Natural killer cell (primary cell): Measurements from ENCODE around the gene ANKRD11. TPM values are rescaled to one million over a fixed set of nuclear protein-coding genes. Genes with fewer than 3 reads are reported as not detected.
A peak's percentile ranks its signal among the peaks of the same experiment; 100 is the strongest.

ENCODE experiments used
- ATAC-seq, 3 donors: fragments of 150-1000 bp in 2 of 3; fragments of 200-7000 bp in 1 of 3; cut with Tn5 transposase; 1 replicate in 1 of 3; 2 replicates in 2 of 3; pipeline ENCODE4 v1.10.0; 2021; ENCODE audit warnings: mild to moderate bottlenecking in 2 of 3, moderate library complexity in 2 of 3
- DNase-seq, 2 donors: peaks; one replicate each; pipeline versions ENCODE4 v3.0.0 to v3.0.0-alpha.2; 2013 to 2021; ENCODE audit warnings: mixed read lengths in 1 of 2
- H3K27ac ChIP-seq: one replicate; pipeline ENCODE4 v1.5.1; 2013; ENCODE audit warnings: mild to moderate bottlenecking, low read length
- H3K27me3 ChIP-seq: one replicate; pipeline ENCODE4 v1.6.1; 2013; ENCODE audit warnings: low read length; ENCODE audit not compliant: control insufficient read depth, insufficient read depth
- H3K36me3 ChIP-seq: one replicate; pipeline ENCODE4 v1.6.1; 2013; ENCODE audit warnings: low read length; ENCODE audit not compliant: control insufficient read depth, insufficient read depth
- H3K4me1 ChIP-seq: one replicate; pipeline ENCODE4 v1.6.1; 2013; ENCODE audit warnings: low read length; ENCODE audit not compliant: control insufficient read depth, insufficient read depth
- H3K4me3 ChIP-seq: one replicate; pipeline ENCODE4 v1.5.1; 2013; ENCODE audit warnings: low read length
- H3K9me3 ChIP-seq: one replicate; pipeline ENCODE4 v1.6.1; 2013; ENCODE audit warnings: low read length; ENCODE audit not compliant: control insufficient read depth, insufficient read depth
- H3K27ac Mint-ChIP-seq, 2 donors: one replicate each; pipeline ENCODE4 v1.8.0; 2022; ENCODE audit warnings: mild to moderate bottlenecking in 2 of 2, mixed read lengths in 2 of 2, moderate library complexity in 1 of 2
- H3K27me3 Mint-ChIP-seq, 2 donors: one replicate each; pipeline ENCODE4 v1.8.0; 2022; ENCODE audit warnings: low read depth in 2 of 2, mixed read lengths in 2 of 2
- H3K36me3 Mint-ChIP-seq: one replicate; pipeline ENCODE4 v1.8.0; 2022; ENCODE audit warnings: mixed read lengths
- H3K4me1 Mint-ChIP-seq, 2 donors: one replicate each; pipeline ENCODE4 v1.8.0; 2022; ENCODE audit warnings: mixed read lengths in 2 of 2
- H3K4me3 Mint-ChIP-seq: one replicate; pipeline ENCODE4 v1.8.0; 2022; ENCODE audit warnings: mild to moderate bottlenecking, moderate library complexity, mixed read lengths
- H3K9me3 Mint-ChIP-seq, 2 donors: one replicate each; pipeline ENCODE4 v1.8.0; 2022; ENCODE audit warnings: mixed read lengths in 2 of 2
- CTCF ChIP-seq: fragments of 200-600 bp; IDR thresholded peaks from one replicate; pipeline ENCODE4 v1.8.0; 2022; ENCODE audit warnings: antibody characterized with exemption
- WGBS: methylation state at CpG from one replicate; pipeline ENCODE4 v1.1.7; 2013; ENCODE audit warnings: missing lambda C conversion rate; ENCODE audit not compliant: insufficient coverage; 5-methylcytosine and 5-hydroxymethylcytosine counted together
- intact Hi-C: fragments of 100-400 bp; cut with micrococcal nuclease; formaldehyde crosslinking; loops from one replicate; pipeline ENCODE4 v1.14.2; 2022
- total RNA-seq, 4 donors: library from RNA; stranded (reverse); fragments of 120-200 nt in 1 of 4; gene quantifications; one replicate each; pipeline versions ENCODE4 v1.2.3 to v1.2.4, GENCODE V29; 2013 to 2022

The ANKRD11 gene
- total RNA-seq, 3 donors from 2014 or later (not counting 1 experiment from before 2014, with no cell fraction given) = 230 to 299 (median 287) TPM

- Histone ChIP-seq H3K9me3 (no peaks in the 10 kb centered on the region), H3K36me3 (peaks cover 4% of the 10 kb centered on the region), H3K4me3 (no peak overlapping the region), H3K27me3 (no peaks in the 10 kb centered on the region), H3K4me1 (peaks cover 89% of the 10 kb centered on the region), H3K27ac (no peak overlapping the region)
- DNase-seq = no peak
- intact Hi-C loops = no loop called here
- Mint-ChIP-seq H3K4me1 (peaks cover 83% of the 10 kb centered on the region in 2 donors), H3K36me3 (no peaks in the 10 kb centered on the region), H3K9me3 (no peaks in the 10 kb centered on the region), H3K27me3 (no peaks in the 10 kb centered on the region), H3K27ac (peak overlapping the region; percentile 67 to 72), H3K4me3 (no peak overlapping the region)
- no peak for TF ChIP-seq CTCF
- 80% methylated on average over 25 of the region's 26 CpGs for WGBS
- ATAC-seq = no peak
These were observed 167.0 kb downstream of the ANKRD11 start for GRCh38 chr16:89323120-89323960.

DNA sequence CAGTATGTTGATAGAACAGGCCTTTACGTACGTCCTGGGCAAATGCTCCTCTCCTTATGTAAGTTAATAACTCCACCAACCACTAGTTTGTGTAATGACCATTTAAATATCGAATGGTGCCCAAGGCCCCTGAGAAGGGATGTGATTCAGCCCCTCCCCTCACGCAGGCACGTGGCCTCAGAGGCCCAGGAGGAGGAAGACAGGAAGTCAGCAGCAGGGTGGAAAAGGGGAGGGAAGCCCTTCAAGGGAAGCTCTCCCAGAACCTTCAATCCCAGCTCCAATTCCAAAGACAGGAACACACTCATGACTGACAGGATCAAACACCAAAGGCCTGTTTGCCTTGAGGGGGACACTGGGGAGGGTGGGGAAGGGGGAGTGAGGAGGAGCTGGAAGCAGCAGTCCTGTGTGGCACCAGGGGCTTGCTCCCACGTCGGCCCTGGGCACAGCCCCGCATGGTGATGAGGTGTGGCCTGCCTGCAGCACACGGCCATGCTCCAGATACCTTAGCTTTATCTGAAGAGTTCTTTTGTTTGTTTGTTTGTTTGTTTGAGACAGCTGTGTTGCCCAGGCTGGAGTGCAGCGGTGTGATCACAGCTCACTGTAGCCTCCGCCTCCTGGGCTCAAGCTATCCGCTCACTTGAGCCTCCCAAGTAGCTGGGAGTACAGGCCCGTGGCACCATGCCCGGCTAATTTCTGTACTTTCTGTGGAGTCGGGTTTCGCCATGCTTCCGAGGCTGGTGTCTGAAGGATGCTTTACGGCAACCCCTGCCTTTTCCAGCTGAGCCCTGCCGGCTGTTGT is 167.8 kb downstream of the ANKRD11 start:
- Histone ChIP-seq H3K4me3 (no peak overlapping the region), H3K27ac (no peak overlapping the region), H3K9me3 (no peaks in the 10 kb centered on the region), H3K4me1 (peaks cover 92% of the 10 kb centered on the region), H3K36me3 (no peaks in the 10 kb centered on the region), H3K27me3 (no peaks in the 10 kb centered on the region)
- H3K9me3 Mint-ChIP-seq = no peaks in the 10 kb centered on the region
- WGBS = 78% methylated on average over 19 of the region's 19 CpGs
- intact Hi-C loops = no loop called here
- no peak for ATAC-seq
- TF ChIP-seq CTCF = no peak
- H3K4me1 Mint-ChIP-seq = peaks cover 81 to 83% of the 10 kb centered on the region in 2 donors
- no peaks in the 10 kb centered on the region for H3K36me3 Mint-ChIP-seq
- peak overlapping the region; percentile 49 for H3K4me3 Mint-ChIP-seq
- peak overlapping the region; percentile 72 to 76 for H3K27ac Mint-ChIP-seq
- DNase-seq = no peak
- H3K27me3 Mint-ChIP-seq = no peaks in the 10 kb centered on the region

DNA sequence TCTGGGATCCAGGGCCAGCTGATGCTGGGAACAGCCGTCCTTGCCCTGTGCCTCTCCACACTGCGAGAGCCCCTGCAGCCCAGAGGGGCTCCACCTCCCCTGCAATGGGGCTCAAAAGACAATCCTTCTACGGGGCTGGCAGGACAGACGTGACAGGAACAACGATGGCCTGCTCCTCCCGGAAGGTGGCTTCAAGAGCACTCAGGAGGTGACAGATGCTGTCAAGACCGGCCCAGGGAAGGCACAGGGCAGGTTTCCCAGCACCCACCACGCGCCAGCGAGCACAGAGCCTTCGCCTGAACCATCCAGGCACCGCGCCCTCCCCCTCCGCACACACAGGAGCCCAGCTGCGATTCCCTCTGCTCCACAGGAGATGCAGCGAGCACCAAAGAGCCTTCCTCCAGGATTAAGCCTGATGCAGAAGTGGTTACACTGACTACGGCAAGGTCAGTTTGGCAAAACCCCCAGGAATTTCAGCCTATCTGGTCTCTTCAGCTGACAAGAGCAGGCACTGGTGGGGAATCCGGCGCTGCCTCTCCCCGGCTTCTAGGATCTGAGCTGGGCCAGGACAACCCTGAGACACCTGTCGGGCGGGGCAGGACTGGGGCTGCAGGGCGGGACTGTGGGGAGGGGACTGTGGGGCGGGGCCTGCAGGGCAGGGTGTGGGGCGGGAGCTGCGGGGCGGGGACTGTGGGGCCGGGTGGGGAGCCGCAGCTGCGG is 169.4 kb downstream of the ANKRD11 start:
- WGBS = 89% methylated on average over 30 of the region's 30 CpGs
- Histone ChIP-seq H3K4me3 (no peak overlapping the region), H3K4me1 (peaks cover 97% of the 10 kb centered on the region), H3K27ac (no peak overlapping the region), H3K9me3 (no peaks in the 10 kb centered on the region), H3K36me3 (no peaks in the 10 kb centered on the region), H3K27me3 (no peaks in the 10 kb centered on the region)
- TF ChIP-seq CTCF = no peak
- intact Hi-C loops = no loop called here
- Mint-ChIP-seq H3K4me3 (no peak overlapping the region), H3K9me3 (no peaks in the 10 kb centered on the region), H3K36me3 (no peaks in the 10 kb centered on the region), H3K4me1 (peaks cover 79 to 85% of the 10 kb centered on the region in 2 donors), H3K27ac (peak overlapping the region; percentile 70 to 98), H3K27me3 (no peaks in the 10 kb centered on the region)
- DNase-seq (no peak), ATAC-seq (no peak)
